Left colon (tissue), 2 donors: ENCODE measurements around the gene KRTAP2-1. TPM values are rescaled to one million over a fixed set of nuclear protein-coding genes. Genes with fewer than 3 reads are reported as not detected.
"Not testable (repeated sequence)": the region's sequence is repeated elsewhere in the genome, so short reads cannot be mapped to it uniquely, and the experiment has no call there.

Experiments
- ATAC-seq: fragments of 200-7000 bp; cut with Tn5 transposase; one replicate; pipeline ENCODE4 v1.9.1; 2020; ENCODE audit warnings: mild to moderate bottlenecking, moderate library complexity
- DNase-seq, 2 donors: peaks; one replicate each; pipeline ENCODE4 v3.0.0-alpha.2; 2020
- intact Hi-C, 2 donors: fragments of 100-400 bp; cut with DNase I in 1 of 2; cut with micrococcal nuclease in 1 of 2; formaldehyde crosslinking; loops; one replicate each; pipeline versions ENCODE4 v1.11.2 to v1.14.0; 2022; cut with DNase I, micrococcal nuclease
- long read RNA-seq: library from polyadenylated mRNA; unstranded; transcript quantifications from one replicate; pipeline ENCODE4 v2.0.0, GENCODE V29; 2021
- total RNA-seq, 2 donors: library from RNA; stranded (reverse); fragmentation: NEBNext Ultra II Directional; extraction: Animal tissue kit (Norgen Biotek cat#: 25700); gene quantifications; one replicate each; pipeline ENCODE4 v1.2.1, GENCODE V29; 2021
- donor health status: DM: no; HTN: no; CAD: no.
- donor health status: DM: yes; HTN: yes; CAD: no.

Gene KRTAP2-1, protein sequence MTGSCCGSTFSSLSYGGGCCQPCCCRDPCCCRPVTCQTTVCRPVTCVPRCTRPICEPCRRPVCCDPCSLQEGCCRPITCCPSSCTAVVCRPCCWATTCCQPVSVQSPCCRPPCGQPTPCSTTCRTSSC
- not detected for total RNA-seq
- long read RNA-seq = 0 reads

DNA sequence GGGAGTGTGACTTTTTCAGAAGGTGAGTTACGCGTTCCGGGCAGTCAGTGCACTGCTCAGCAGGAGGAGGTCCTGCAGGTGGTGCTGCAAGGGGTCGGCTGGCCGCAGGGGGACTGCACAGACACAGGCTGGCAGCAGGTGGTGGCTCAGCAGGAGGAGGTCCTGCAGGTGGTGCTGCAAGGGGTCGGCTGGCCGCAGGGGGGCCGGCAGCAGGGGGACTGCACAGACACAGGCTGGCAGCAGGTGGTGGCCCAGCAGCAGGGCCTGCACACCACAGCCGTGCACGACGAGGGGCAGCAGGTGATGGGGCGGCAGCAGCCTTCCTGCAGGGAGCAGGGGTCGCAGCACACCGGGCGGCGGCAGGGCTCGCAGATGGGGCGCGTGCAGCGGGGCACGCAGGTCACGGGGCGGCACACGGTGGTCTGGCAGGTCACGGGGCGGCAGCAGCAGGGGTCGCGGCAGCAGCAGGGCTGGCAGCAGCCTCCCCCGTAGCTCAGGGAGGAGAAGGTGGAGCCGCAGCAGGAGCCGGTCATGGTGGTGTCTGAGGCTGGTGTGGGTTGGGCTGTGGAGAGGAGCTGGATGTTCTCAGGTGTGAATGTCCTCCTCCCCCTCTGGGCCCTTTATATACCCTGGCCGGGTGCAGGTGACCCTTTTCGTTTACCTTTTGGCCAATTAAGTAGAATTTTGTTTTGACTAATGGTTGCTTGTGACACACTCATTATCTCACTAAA lies at the start of gene KRTAP2-1:
Gene KRTAP2-1 (minus strand): TSS at position 582 of the 731 bp plus-strand sequence. CDS start 49 bp downstream, at position 533.
- ATAC-seq, intact Hi-C loops, DNase-seq: not testable (repeated sequence)

DNA sequence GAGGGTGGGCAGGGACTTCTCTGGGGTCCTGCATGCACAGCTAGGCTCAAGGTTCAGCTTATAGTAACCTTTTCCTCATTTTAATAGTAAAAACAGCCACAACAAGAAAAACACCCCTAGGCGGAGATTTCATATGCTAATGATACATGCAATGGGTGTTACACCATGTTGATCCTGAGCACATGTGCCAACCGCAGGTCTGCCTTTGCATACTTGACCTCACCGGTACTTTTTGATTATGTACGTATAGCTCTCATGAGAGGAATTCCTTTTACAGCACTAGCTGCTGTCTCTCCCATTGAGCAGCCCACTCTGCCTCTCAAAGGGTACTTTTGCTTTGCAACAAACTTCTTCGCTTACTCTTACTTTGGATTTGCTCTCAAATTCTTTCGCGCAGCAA lies 48.9 kb upstream of the KRTAP2-1 start:
- ATAC-seq (no peak), DNase-seq (no peak)
- intact Hi-C loops = no loop called here

DNA sequence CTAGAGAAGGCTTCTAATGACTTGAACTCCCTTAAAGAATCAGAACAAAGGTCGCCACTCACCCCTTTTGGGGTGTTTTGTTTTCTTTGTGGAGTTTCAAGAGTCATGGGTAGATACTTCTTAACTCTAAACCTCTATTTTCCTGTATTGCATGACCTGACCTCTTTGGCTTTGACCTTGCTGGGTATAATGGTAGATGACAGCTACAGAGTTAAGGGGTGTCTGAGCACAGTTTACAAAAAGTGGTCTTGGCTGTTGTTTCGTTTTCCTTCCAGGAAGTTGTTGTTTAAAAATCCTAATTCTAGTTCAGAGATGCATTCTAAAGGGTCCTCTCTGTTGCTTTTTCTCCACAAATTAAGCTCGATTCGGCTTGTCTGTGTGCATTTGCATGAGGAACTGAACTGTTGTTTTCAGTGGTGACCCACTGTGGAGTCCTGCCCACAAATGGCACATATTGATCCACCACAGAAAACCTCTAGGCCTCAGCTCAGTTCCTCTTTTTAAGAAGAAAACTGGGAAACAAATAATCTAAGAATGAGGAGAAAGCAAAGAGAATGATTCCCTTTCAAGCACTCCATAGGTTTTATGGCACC lies 41.7 kb upstream of the KRTAP2-1 start:
- ATAC-seq, DNase-seq, intact Hi-C loops: not testable (repeated sequence)

DNA sequence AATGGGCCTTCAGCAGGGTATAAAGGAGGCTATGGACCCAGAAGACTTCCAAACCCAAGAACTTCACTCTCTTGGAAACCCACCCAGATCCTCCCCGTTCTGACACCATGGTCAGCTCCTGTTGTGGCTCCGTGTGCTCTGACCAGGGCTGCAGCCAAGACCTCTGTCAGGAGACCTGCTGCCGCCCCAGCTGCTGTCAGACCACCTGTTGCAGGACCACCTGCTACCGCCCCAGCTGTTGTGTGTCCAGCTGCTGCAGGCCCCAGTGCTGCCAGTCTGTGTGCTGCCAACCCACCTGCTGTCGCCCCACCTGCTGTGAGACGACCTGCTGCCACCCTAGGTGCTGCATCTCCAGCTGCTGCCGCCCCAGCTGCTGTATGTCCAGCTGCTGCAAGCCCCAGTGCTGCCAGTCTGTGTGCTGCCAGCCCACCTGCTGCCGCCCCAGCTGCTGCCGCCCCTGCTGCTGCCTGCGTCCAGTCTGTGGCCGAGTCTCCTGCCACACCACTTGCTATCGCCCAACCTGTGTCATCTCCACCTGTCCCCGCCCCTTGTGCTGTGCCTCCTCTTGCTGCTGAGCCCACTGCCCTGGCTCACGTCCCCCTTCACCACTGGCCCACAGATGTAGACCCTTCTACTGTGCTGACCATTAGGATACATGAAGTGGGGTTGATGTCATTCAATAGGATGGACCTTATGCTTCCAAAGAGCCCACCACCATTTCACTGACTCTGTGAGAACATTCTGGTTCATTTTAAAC lies 37.2 kb upstream of the KRTAP2-1 start, which contains the start of gene KRTAP4-7:
Gene KRTAP4-7 (plus strand): TSS at position 51 of the 757 bp plus-strand sequence. CDS start 57 bp downstream, at position 108.
- ATAC-seq, DNase-seq, intact Hi-C loops: not testable (repeated sequence)

DNA sequence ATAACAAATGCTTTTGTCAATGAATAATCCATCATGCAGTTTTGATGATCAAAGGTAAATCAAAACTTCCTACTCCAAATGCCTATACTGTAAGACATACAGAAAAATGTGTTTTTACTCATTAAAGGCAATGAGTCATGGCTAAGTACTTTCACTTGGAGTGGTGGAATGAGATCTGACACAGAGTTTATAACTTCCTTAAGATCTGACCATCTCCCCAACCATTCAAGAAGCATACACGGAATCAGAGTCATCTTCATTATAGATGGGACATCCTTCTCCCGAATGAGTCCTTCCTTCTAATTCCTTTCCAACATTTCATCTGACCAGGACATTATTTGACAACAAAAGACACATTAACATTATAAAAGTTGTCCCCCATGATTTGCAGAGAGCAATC lies 36.3 kb upstream of the KRTAP2-1 start:
- ATAC-seq, DNase-seq, intact Hi-C loops: not testable (repeated sequence)

DNA sequence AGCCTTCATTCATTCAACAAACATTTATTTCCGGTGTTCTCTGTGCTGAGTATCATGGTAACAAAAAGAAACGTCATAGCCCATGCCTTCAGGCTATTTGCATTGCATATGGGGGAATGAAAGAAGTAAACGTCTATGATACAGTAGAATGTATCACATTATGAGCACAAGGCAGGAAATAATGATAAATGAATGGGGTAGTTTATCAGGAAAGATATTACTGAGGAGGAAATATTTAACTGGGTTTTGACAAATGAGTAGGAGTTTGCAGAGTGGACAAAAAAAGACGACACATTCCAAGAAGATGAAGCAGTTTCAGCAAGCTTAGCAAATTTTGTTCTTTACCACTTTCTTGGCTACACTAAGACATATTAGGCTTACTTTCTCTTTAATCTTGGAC lies 35.5 kb upstream of the KRTAP2-1 start:
- no peak for DNase-seq
- intact Hi-C loops = no loop called here
- ATAC-seq = no peak

DNA sequence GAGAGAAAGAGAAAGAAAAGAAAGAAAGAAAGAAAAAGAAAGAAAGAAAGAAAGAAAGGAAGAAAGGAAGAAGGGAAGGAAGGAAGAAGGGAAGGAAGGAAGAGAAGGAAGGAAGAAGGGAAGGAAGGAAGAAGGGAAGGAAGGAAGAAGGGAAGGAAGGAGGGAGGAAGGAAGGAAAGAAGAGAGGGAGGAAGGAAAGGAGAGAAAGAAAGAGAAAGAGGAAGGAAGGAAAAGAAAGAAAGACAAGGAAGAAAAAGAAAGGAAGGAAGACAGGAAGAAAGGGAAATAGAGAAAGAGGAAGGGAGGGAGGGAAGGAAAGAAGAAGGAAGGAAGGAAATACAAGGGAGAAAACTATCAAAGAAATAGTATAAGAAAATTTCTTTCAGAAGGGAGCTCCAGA lies 29.7 kb upstream of the KRTAP2-1 start:
- intact Hi-C loops = no loop called here
- ATAC-seq (no peak), DNase-seq (no peak)

DNA sequence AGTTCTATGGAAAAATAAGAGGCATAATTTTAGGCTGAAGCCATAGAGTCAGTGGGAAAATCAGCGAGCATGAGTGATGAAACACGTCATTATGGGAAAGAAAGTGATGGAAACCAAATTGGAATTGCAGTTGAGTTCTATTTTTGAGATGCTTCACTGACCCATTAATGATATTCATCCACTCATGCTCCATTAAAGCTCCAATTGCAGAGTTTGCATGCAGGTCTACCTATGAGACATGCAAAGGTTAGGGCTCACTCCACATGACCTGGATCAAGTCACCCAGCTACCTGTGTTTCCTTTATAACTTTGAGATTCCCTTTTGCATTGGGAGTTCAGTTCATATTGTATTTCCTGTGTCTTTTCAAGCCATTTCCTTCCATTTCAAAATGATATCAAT lies 26.6 kb upstream of the KRTAP2-1 start:
- intact Hi-C loops = no loop called here
- DNase-seq (no peak), ATAC-seq (no peak)

DNA sequence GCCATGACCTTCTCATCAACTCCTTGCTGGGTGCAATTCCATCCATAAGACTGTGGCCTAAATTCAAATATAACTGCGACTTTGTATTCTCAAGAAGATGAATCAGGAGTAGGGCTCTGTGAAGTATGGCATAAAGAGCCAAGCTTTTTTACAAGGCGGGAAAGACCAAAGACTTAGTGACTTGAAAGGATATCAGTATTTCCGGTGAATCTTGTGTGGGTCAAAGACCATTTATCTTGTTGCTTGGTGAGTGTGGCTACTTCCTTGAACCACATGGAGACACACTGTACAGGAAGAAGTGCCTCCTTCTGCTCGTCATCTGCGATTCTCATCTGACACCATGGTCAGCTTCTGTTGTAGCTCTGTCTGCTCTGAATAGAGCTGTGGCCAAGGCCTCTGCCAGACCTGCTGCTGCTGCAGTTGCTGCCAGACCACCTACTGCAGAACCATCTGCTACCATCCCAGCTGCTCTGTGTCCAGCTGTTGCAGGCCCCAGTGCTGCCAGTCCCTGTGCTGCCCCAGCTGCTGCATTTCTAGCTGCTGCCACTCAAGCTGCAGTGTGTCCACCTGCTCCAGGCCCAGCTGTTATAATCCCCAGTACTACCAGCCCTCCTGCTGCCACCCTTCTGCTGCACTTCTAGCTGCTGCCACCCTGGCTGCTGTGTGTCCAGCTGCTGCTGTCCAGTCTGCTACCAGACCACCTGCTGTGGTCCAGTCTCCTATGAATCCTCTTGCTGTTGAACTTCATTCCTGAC lies 24.7 kb upstream of the KRTAP2-1 start:
- no peak for DNase-seq
- no peak for ATAC-seq
- intact Hi-C loops = no loop called here

DNA sequence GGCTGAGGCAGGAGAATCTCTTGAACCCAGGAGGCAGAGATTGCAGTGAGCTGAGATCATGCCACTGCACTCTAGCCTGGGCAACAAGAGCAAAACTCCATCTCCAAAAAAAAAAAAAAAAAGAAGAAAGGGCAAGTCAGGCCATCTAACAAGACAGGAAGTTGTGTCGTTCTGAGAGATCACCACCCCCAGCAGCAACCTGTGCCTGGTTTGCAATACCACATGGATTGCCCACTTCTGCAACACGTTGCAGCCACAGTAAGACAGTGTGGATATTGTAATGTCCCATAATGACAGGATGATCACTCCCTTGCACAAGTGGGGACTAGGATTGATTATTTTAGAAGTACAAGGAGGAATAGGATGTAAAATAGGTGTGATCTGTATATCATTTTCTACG lies 21.9 kb upstream of the KRTAP2-1 start:
- intact Hi-C loops = no loop called here
- ATAC-seq (no peak), DNase-seq (no peak)

DNA sequence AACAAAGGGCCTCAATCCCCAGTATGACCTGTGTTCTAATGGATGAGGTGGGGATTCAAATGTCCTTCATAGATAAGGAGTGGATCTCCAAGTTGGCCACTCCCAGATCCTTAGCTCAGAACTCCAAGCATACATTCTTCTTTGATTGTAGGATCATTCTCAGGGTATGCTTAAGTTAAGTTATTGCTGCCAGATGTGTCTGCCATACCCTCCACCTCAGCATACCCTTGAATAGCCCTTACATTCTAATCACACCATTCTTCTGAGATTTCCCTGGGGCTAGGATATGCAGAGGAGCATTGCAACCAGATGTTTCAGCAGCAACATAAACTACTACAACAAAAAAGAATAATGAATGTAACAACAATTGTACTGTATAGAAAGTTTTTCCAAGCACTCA lies 20.2 kb upstream of the KRTAP2-1 start:
- ATAC-seq (no peak), DNase-seq (no peak)
- intact Hi-C loops = no loop called here

DNA sequence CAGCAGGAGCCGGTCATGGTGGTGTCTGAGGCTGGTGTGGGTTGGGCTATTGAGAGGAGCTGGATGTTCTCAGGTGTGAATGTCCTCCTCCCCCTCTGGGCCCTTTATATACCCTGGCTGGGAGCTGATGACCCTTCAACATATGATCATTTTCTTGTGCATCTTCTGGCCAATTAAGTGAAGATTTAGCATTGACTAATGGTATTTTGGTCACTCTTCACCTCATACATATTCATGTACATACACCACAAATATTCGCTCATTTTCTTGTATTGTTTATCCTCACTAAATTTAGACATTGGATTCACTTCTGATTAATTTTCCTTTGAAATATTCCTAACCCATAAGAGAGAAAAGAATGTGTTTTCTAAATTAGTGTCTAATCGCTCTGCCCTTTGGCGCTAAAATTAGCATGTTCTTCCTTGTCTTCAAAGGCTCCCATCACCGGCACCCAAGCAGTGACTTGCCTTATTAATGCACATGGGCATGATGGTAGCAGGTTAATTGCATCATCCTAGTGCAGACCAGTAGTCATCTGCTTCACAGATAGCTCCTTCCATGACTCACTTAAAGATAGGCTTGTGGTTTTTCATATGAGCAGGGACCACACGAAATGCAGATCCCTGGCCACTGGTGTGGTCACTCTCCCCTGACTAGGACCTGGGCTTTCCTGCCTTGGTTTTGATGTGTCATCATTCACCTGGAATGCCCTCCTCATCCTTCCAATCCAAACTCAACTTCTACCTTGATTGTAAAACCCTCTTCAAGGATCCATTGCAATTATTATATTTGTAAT lies 18.9 kb upstream of the KRTAP2-1 start, which contains the start of gene KRTAP2-4:
Gene KRTAP2-4 (minus strand): TSS at position 51 of the 796 bp plus-strand sequence. CDS start 34 bp downstream, at position 17.
- DNase-seq = no peak
- no peak for ATAC-seq
- intact Hi-C loops = no loop called here

DNA sequence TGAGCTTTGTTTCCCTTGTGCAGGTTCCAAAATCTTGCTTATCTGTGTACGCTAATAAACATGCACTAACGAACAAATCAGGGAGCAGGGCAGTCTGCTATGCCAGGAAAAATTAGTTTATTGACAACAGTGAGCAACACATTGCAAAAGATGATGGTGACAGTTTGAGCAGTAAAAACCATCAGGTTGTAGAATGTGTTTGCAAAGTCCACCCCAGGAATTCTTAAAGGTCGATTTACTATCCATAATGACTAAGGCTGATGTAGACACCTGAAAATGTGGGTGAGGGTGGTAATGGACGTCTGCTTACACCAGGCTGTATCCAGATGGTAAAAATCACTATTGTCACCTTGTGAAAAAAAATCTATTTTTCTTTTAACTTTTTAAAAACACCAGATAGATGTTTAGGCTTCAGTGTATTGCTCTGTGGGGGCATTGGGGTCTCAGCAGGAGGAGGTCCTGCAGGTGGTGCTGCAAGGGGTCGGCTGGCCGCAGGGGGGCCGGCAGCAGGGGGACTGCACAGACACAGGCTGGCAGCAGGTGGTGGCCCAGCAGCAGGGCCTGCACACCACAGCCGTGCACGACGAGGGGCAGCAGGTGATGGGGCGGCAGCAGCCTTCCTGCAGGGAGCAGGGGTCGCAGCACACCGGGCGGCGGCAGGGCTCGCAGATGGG lies 18.0 kb upstream of the KRTAP2-1 start:
- DNase-seq, intact Hi-C loops, ATAC-seq: not testable (repeated sequence)

DNA sequence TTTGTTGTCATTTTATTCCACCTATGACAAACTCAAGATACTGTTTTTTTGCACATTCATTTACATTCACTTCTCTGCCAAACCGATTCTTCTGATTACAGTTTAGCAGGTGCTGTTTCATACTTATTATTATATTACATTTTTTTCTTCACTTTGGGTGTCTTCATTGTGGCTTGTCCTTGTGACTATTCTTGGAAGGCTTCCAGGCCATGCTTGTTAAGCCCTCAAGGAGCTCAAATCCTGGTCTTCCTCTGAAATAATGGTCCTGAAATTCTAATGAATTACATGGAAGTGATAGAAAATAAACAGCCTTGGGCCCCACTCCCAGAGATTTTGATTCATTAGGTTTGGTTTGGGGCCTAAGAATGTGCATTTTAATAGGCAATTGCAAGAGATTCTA lies 17.2 kb upstream of the KRTAP2-1 start:
- no peak for DNase-seq
- no peak for ATAC-seq
- intact Hi-C loops = no loop called here

DNA sequence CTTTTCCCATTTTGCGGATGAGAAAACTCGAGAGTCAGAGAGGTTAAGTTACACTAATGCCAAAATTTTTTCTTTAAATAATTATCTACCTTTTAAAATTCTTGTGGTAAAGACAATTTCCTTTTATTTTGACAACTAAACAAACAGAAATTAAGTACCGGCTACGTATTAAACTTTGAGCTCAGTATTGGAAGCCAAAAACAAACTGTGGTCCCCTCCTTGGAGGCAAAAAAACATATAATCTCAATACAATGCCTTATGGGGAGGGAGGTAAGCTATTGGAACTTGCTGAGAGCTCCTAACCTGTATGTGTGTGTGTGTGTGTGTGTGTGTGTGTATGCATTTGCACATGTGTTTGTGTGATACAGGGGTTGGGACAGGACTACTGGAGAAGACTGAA lies 16.3 kb upstream of the KRTAP2-1 start:
- intact Hi-C loops = no loop called here

DNA sequence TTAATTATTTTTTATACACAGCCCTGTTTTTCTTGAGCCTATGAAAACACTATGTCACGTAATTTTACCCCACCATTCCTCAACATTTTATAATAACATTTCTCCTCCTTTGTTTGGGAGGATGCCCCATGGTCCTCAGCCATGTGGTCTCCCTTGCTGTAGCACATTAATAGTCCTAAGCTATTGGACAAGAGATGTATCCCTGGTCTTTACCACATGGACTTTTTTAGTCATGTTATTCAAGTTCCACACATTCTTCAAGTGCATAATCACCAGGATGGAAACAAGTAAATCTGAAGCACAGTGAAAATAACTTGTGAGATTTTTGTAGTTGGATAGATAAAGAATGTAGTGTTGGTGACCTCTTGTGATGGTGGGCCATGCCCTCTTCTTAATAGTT lies 14.8 kb upstream of the KRTAP2-1 start:
- intact Hi-C loops = no loop called here
- DNase-seq (no peak), ATAC-seq (no peak)

More for the DNA sequence above, 16.3 kb upstream of the KRTAP2-1 start:
- no peak for ATAC-seq
- no peak for DNase-seq

DNA sequence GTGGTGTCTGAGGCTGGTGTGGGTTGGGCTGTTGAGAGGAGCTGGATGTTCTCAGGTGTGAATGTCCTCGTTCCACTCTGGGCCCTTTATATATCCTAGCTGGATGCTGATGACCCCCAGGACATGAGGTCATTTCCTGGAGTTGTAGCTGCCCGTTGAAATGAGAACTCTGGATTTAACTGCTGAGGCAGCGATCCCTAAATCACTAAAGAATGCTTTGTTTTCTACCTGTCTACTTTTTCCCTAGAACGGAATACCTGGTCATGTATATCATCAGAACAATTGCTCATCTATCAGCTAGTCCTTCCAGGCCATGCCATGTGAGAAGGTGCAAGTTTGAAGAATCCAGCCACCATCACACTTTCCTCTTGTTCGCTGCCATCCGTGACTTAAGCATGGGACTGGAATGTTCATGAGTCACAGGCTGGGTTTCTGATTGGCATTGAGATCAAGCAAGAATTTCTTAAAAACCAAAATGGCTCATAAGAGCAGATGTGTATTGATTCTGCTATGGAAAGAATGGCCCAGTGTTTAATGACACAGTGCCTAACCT lies 13.0 kb upstream of the KRTAP2-1 start, which contains the start of gene KRTAP2-3:
Gene KRTAP2-3 (minus strand): TSS at position 63 of the 553 bp plus-strand sequence. CDS start 64 bp downstream, outside the sequence.
- intact Hi-C loops = no loop called here
- ATAC-seq = no peak
- no peak for DNase-seq
